NCI-H1930 (cell line): ENCODE data around the gene SERGEF.

ENCODE experiments used
- DNase-seq, 2 experiments: peaks; one replicate each; lab custom pipeline; 2025; lab: John Stamatoyannopoulos, UW

The SERGEF gene

DNA sequence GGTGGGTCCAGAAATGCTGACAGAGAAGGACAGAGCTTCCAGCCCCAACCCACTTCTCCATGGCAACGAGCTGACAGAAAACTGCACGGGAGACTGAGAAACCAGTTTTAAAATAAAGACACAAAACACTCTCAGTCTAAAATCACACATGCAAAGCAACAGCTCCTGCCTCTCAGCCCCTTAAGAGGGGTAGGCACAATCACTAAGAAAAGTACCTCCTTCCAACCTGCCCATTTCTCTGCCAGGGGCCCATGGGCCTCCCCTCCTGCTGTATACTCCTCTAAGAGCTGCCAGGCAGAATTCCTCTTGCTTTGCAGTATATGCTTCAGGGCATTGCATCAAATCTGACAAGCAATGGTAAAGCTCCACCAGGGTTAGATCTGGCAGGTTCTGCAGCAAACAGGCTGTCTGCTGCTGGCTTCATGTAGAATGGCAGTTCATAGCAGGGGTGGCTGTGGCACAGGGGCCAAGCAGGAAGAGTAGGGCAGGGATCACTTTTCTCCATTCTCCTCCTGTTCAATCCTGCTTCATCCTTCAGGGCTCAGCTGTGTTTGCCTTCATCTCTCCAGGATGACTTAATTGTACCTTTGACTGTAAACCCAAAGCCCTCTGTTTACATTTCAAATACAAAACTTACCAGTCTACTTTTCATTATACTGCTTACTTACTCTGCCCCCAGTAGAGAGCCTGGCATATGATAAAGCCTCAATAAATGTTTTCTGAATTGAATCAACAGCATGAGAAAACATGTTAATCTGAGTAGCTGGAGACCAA is 200.6 kb downstream of the SERGEF start:
- DNase-seq = no peak

DNA sequence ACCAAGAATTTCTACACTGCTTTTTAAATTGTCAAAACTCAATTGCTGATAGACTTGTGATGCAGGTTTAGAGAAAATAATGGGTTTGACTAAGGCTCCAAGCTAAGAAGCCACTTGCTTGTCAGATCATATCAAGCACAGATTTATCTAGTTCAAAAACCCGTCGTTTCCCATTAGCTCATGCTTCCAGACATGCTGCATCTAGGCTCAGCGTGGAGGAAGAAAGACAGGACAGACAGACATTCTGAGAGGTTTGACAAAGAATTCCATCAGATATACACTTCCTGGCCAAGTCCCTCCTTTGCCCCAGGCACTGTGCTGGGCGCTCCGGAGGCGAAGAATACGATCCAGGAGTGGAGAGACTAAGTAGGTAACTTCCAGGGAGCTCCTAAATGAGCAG is 201.5 kb downstream of the SERGEF start:
- DNase-seq = no peak

DNA sequence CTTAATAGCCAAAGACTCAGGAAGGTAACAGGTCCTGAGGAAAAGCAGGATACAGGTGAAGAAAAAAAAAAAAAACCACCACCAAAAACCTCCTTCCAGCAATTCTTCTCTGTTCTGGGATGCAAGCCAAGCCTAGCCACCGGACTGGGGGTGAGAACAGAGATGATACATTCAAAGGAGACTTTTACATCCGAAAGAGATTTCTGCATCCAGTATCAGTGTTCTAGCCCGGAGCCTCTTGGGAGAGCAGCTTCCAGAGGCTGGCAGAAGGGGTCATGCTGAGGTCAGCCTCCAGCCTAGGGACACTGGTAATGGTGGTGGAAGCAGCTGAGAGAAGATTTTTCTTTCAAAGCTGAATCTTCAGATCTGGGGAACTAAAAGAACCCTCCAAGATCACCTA is 202.1 kb downstream of the SERGEF start:
- DNase-seq = no peak

DNA sequence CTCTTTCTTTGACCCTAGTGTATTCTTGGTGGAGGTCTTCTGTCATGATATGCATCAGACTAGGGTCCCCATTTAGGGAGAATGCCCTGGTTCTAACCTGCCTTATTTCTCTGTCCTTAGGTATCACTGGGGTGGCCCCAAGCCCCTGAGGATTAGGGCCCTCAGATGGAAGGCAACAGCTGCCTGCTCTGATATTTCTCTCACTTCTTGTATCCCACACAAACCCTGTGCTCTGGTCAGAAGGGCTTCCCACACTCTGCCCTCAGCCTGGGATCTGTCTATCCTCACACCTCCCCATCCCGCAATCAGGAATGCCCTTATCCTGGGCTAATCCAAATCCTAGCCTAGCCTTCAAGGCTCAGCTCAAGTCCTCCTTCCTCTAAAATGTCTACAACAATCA is 202.8 kb downstream of the SERGEF start:
- no peak for DNase-seq

DNA sequence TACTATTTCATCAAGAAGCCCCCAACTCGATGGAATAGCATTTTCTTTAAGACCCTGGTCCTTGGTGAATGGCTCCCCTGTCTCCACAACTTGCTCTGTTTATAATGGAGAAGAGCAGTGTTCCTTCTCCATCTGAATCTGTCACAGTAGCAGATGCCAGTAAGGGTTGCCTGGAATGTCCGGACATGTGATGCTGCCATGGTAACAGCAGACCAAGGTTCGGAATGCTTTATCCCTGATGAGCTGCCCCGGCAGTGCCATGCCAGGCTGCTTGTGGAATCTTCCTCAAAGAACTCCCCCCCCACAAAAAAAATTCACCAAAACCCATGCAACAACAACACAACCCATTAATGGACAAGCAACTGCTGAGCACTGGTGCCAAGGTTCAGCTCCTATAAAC is 205.8 kb downstream of the SERGEF start:
- no peak for DNase-seq

GRCh38 chr11:17805873-17806272 is 207.0 kb downstream of the SERGEF start:
- DNase-seq = no peak

DNA sequence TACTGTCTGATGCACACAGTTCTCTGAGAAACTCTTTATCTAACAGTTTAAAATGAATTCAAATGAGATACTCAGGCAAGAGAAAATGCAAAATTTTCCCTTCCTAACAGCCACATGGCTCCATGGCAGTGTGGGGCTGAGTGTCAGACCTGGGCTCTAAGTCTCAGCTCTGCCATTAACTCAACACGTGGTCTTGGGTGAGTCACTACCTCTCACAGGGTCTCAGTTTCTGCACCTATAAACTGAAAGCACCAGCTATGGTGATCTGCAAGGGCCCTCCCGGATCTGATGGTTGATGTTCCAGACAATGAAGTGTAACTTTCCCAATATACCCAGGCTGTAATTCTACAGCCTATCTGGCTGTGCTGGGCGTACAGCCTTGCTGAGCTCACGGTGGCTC is 207.8 kb downstream of the SERGEF start:
- no peak for DNase-seq

- no peak for DNase-seq
These were observed 209.0 kb downstream of the SERGEF start for GRCh38 chr11:17803754-17804334.

GRCh38 chr11:17802491-17802890 is 210.4 kb downstream of the SERGEF start:
- DNase-seq = no peak

- DNase-seq = no peak
These were observed 211.7 kb downstream of the SERGEF start for GRCh38 chr11:17801166-17801565.

DNA sequence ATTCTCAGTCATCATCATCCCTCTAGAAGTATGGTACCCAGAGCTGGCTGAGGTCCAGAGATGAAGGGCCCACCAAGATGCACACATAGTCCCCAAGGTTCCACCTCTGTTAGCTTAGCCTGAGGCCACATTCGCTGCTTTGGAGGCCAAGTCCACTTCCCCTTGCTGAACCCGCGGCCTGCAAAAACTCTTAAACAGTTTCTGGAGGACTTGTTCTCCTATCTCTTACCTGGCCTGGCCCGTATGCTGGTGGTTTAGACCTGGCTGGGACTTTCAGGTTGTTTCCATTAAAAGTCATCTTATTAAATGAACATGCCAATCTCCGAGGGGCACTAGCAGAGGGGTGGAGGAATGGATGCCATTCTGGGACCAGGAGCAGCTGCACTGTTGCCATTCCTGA is 213.7 kb downstream of the SERGEF start:
- DNase-seq = no peak

- DNase-seq = no peak
These were observed 214.1 kb downstream of the SERGEF start for GRCh38 chr11:17798716-17799115.

GRCh38 chr11:17798253-17798652 is 214.6 kb downstream of the SERGEF start:
- DNase-seq = no peak

DNA sequence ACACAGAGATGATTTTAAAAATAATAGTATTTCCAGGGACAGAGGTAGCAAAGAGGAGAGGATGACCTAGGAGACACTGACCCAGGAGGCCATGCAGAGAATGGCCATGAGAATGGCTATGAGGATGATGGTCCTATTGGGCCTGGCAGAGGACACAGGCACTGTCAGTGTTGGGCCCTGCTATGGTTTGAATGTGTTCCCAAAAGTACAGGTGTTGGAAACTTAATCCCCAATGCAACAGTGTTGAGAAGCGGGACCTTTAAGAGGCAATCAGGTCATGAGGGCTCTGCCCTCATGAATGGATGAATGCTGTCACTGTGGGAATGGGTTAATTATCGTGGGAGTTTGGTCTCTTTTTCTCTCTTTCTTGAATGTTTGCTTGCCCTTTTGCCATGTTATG is 216.7 kb downstream of the SERGEF start:
- DNase-seq = no peak

- DNase-seq = no peak
These were observed 217.9 kb downstream of the SERGEF start for GRCh38 chr11:17794981-17795380.

DNA sequence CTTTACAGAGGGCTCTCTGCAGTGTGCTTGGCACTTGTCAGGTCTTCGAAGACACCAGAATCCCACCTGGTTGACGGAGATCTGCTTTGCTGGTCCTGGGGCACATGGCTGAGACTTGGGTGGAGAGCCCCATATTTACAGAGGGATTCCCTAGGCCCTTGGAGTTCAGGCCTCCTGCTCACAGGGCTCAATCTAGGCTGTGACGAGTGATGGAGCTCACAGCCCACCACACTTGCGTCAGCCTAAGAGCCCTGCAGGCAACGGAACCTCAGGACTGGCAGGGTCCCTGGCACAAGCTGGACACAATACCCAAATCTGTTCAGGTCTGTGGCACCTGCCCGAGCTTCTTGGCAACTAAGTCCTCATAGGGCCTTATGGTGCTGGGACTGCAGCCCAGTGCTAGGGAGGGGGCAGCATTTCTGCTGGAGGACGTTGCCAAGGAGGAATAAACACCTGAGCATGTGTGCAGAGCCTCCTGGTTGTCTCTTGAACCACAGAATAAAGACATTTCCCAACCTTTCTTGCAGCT is 219.1 kb downstream of the SERGEF start:
- DNase-seq = no peak

DNA sequence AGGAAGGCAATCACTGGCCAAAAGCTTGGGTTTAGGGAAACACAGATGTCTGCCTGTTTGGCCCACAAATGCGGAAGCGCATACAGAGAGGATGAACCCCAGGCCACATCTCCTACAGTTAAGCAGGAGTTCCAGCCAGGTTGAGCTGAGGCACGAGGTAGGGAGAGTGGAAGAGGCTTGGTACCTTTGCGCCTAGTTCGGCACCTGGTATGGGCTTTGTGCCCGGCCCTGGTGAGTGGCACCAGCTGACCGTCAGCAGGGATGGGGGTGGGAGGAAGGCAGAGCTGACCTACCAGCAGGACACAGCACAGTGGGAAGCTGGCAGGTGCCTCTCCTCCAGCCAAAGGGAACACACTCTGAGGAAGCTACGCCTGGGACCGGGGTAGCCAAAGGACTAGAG is 220.7 kb downstream of the SERGEF start:
- DNase-seq = no peak

DNA sequence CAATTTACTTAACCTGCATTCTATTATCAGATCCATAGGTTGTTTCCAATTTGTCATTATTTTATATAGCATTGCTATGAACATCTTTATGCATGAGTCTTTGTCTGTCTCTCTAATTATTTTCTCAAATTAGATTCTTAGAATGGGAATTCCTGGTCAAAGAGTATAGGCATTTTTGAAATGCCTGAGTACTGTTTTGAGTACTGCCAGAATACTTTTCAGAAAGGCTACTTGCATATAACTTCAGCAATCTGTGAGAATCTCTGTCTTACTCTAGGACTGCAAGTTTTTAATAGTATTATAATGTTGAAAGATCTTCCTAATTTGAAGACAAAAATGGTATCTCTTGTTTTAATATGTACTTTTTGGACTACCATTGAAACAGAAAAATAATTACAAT is 221.7 kb downstream of the SERGEF start:
- no peak for DNase-seq

DNA sequence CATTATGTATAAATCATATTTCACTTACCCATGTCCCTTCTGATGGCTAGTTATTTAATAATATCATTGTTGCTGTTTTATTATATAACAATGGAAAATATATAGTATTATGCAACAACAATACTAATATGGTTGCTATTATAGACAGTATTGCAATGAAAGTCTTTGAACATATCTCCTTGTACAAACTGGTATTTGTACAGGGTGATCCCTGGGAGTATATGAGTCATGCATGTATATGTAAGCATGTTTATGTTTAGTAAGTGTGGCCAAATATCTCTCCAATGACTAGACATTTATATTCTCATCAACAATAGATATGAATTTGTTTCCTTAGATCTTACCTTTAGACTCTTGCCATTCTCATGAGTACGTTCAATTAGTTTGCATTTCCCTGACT is 222.4 kb downstream of the SERGEF start:
- DNase-seq = no peak

GRCh38 chr11:17788084-17788483 is 224.8 kb downstream of the SERGEF start:
- no peak for DNase-seq

DNA sequence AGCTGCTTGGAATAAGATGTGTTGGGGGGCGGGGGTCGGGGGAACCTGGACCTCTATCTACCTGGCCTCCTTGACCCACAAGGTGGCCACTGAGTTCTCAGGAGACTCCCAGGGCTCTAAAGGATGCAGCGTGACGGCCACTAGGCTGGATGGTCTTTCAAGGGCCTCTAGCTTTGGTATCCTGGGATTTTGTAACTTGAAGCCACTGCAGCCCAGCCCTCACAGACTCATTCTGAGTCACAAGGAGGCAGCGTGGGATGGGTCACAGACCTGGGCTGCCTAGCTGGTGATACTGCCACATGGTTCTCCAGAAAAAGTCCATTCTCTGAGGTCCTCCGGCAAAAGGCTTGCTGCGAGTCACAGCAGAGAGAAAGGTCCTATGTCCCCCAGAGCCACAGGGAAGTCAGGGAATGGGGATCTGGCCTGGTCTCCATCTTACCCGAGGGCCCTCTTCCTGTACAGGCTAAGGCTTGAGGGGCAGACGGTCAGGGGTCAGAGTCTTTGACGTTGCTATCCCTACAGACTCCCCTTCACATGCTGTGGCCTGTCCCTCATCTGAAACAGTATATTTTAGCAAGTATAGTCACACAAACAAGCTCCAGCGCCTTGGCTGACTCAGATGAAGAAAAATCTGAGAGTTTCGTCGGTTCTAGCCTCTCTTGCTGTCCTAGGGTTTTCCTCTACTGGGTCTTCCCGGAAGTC is 225.9 kb downstream of the SERGEF start:
- no peak for DNase-seq

- DNase-seq = no peak
These were observed 229.0 kb downstream of the SERGEF start for GRCh38 chr11:17783878-17784277.
